Lung (tissue), 12 donors: ENCODE measurements around the gene PLCB4. TPM values are rescaled to one million over a fixed set of nuclear protein-coding genes. Genes with fewer than 3 reads are reported as not detected.

Experiments used
- ATAC-seq: fragments of 200-7000 bp; cut with Tn5 transposase; one replicate; pipeline ENCODE4 v1.9.1; 2020; ENCODE audit warnings: moderate number of reproducible peaks; ENCODE audit not compliant: insufficient read depth, low FRiP score
- DNase-seq, 3 donors: peaks; one replicate each; pipeline ENCODE4 v3.0.0-alpha.2; 2013 to 2017
- H3K27ac ChIP-seq, 2 donors: one replicate each; pipeline ENCODE4 v1.5.1; 2013; ENCODE audit warnings: mild to moderate bottlenecking in 2 of 2, moderate library complexity in 2 of 2, control low read depth in 1 of 2, inconsistent platforms in 1 of 2, low read depth in 1 of 2, low read length in 1 of 2
- H3K27me3 ChIP-seq, 3 donors: one replicate each; pipeline ENCODE4 v1.5.1; 2013; ENCODE audit warnings: low read length in 2 of 3; ENCODE audit not compliant: control insufficient read depth in 3 of 3, insufficient read depth in 3 of 3
- H3K36me3 ChIP-seq, 4 donors: one replicate each; pipeline ENCODE4 v1.5.1; 2013; ENCODE audit warnings: low read length in 4 of 4, mild to moderate bottlenecking in 1 of 4, moderate library complexity in 1 of 4; ENCODE audit not compliant: control insufficient read depth in 4 of 4, insufficient read depth in 4 of 4
- H3K4me1 ChIP-seq, 5 donors: one replicate each; pipeline ENCODE4 v1.5.1; 2013; ENCODE audit warnings: low read length in 5 of 5, mild to moderate bottlenecking in 2 of 5, moderate library complexity in 1 of 5; ENCODE audit not compliant: control insufficient read depth in 5 of 5, insufficient read depth in 5 of 5
- H3K4me3 ChIP-seq: one replicate; pipeline ENCODE4 v1.5.1; 2013; ENCODE audit warnings: mild to moderate bottlenecking, control low read depth, moderate library complexity
- H3K9ac ChIP-seq, 2 donors: one replicate each; pipeline ENCODE4 v1.5.1; 2013; ENCODE audit warnings: low read length in 2 of 2, control low read depth in 1 of 2; ENCODE audit not compliant: insufficient read depth in 1 of 2
- H3K9me3 ChIP-seq, 4 donors: one replicate each; pipeline ENCODE4 v1.5.1; 2013; ENCODE audit warnings: low read length in 3 of 4, mild to moderate bottlenecking in 1 of 4, moderate library complexity in 1 of 4; ENCODE audit not compliant: control insufficient read depth in 4 of 4, insufficient read depth in 3 of 4
- WGBS, 2 donors: extraction: QIAGEN DNeasy Blood & Tissue Kit; methylation state at CpG; one replicate each; pipeline ENCODE4 v1.1.7; 2013; 5-methylcytosine and 5-hydroxymethylcytosine counted together
- polyA plus RNA-seq, 2 donors: library from polyadenylated mRNA; stranded (reverse); fragments of 200-250 nt; gene quantifications; one replicate each; pipeline ENCODE4 v1.2.1, GENCODE V29; 2013
- total RNA-seq, 2 donors: library from RNA; depleted of rRNA in 1 of 2; stranded (reverse); fragments of >200 nt in 1 of 2; gene quantifications; one replicate each; pipeline ENCODE4 v1.2.1, GENCODE V29; 2014 to 2021
- TF ChIP-seq, protein P1 (sequence below): IDR thresholded peaks from 2 replicates; pipeline ENCODE4 v1.5.1; 2012; ENCODE audit warnings: mild to moderate bottlenecking; ENCODE audit errors: control extremely low read depth, extremely low read depth
- donor health status: control.
- donor health status: control.
- donor health status: Bipolar disorder and iron deficiency.
- donor health status: healthy.
- donor health status: DM: yes; HTN: yes; CAD: no.

The PLCB4 gene
- total and polyA plus RNA-seq, 4 donors = 2.1 to 18.6 (median 5.6) TPM

DNA sequence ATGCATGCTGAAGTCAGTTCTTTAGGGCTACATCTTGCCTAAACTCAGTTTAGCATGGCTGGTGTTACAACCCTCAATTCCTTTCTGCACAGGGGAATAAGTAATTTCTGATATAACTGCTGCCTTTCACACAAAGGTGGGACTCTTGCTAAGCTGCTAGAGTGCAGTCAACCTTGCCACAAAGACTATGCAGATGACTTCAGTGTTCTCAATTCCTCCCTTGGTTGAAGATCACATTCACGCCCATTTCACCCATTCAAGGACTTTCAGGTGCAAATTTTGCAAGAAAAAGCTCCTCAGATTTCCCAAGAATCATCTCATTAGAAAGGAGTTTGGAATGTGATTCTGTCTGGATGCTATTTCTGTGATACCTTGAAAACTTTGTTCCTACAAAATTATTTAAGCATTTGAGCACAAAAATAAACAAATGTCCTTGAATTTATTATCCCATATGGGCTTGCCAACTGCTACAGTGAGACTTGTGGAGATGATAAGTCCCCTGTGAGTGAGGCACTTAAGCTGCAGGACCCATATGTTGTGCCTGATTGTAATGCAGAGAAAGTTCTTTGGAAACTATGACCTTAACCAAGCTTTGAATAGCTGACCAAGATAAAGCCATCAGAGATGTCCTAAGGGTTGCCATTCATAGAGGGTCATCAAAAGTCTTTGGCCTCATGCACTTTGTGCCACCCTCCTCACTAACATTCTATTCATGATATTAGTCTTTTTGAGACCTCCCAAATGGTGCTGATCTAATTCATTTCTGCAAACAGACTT, 111.8 kb downstream of the PLCB4 start:
- Histone ChIP-seq H3K27me3 (no peaks in the 10 kb centered on the region), H3K27ac (no peak overlapping the region), H3K36me3 (no peaks in the 10 kb centered on the region), H3K4me1 (peaks cover 0 to 6% (median 0%) of the 10 kb centered on the region in 5 donors), H3K4me3 (no peak overlapping the region), H3K9me3 (no peaks in the 10 kb centered on the region), H3K9ac (no peak overlapping the region)
- DNase-seq (no peak), ATAC-seq (no peak)
- 86 to 96% methylated on average over 1 of the region's 1 CpG for WGBS, 2 donors
- TF ChIP-seq, protein P1, sequence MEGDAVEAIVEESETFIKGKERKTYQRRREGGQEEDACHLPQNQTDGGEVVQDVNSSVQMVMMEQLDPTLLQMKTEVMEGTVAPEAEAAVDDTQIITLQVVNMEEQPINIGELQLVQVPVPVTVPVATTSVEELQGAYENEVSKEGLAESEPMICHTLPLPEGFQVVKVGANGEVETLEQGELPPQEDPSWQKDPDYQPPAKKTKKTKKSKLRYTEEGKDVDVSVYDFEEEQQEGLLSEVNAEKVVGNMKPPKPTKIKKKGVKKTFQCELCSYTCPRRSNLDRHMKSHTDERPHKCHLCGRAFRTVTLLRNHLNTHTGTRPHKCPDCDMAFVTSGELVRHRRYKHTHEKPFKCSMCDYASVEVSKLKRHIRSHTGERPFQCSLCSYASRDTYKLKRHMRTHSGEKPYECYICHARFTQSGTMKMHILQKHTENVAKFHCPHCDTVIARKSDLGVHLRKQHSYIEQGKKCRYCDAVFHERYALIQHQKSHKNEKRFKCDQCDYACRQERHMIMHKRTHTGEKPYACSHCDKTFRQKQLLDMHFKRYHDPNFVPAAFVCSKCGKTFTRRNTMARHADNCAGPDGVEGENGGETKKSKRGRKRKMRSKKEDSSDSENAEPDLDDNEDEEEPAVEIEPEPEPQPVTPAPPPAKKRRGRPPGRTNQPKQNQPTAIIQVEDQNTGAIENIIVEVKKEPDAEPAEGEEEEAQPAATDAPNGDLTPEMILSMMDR = no peak

DNA sequence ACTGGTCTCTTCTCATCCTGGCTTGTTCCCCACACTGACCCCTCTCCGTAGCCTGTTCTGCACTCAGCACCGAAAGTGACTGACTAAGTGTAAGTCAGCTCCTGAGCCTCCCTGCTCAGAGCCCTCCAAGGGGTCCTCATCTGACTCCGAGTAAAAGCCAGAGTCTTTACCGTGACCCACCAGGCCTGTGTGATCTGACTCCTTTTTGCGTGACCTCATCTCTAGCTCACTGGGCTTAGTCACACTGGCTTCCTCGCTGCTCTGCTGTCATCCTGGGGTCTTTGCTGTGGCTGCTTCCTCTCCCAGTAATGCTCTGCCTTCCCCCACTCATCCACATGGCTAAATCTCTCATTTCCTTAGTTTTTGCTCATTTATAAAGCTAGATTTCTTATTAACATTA, 116.6 kb downstream of the PLCB4 start:
- no peaks in the 10 kb centered on the region for H3K9me3 ChIP-seq
- TF ChIP-seq, protein P1 = no peak
- H3K4me1 ChIP-seq = peaks cover 0 to 13% (median 0%) of the 10 kb centered on the region in 5 donors
- no peak for DNase-seq
- H3K4me3 ChIP-seq = no peak overlapping the region
- no peaks in the 10 kb centered on the region for H3K27me3 ChIP-seq
- 92 to 98% methylated on average over 6 of the region's 6 CpGs for WGBS, 2 donors
- H3K36me3 ChIP-seq = no peaks in the 10 kb centered on the region
- H3K27ac ChIP-seq = no peak overlapping the region
- no peak overlapping the region for H3K9ac ChIP-seq
- no peak for ATAC-seq

DNA sequence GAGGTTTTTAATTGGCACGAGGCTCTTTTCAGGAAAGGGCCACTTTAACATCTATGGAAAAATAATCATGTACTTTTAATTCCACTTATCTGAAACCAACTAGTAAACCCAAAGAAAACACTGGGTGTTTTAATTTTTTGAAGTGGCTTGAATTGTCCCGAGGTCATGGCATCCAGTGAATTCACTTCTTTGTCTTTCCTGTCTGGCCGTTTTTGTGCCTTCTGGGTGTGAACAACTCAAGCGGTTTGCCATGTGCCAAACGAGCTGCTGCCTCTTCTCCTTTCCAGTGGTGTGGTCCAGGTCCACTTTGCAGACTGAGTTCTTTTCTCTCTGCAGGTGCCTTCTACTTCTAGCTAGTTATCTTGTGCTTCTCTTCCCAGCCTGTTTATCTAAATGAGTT, 117.5 kb downstream of the PLCB4 start:
- Histone ChIP-seq H3K36me3 (no peaks in the 10 kb centered on the region), H3K9me3 (no peaks in the 10 kb centered on the region), H3K27ac (no peak overlapping the region), H3K27me3 (no peaks in the 10 kb centered on the region), H3K4me1 (peaks cover 0 to 15% (median 0%) of the 10 kb centered on the region in 5 donors), H3K9ac (no peak overlapping the region), H3K4me3 (no peak overlapping the region)
- DNase-seq (no peak), ATAC-seq (no peak)
- TF ChIP-seq, protein P1 = no peak
- 43 to 60% methylated on average over 5 of the region's 5 CpGs for WGBS, 2 donors
